HG02981 (cell line): Measurements from ENCODE around the gene DNAJA2.
"Not testable (repeated sequence)": the region's sequence is repeated elsewhere in the genome, so short reads cannot be mapped to it uniquely, and the experiment has no call there.

Experiments
- ATAC-seq: cut with Tn5 transposase; IDR thresholded peaks from one replicate; pipeline ENCODE4 v1.9.1; 2021; ENCODE audit warnings: mild to moderate bottlenecking, moderate library complexity; ENCODE audit not compliant: unreplicated experiment

Gene DNAJA2

GRCh38 chr16:46973207-46973995 is at the start of gene DNAJA2:
TSS of gene DNAJA2 (minus strand) at chr16:46973674. CDS start at chr16:46973572, 102 bp downstream.
- peak; percentile 86 for ATAC-seq

GRCh38 chr16:47019568-47019967 is 46.1 kb upstream of the DNAJA2 start:
- ATAC-seq = no peak

- ATAC-seq = peak; percentile 99
Observed at GRCh38 chr16:47018223-47018891, 44.9 kb upstream of the DNAJA2 start.

- ATAC-seq = no peak
Observed at GRCh38 chr16:47017636-47018035, 44.2 kb upstream of the DNAJA2 start.

GRCh38 chr16:47016700-47017133 is 43.2 kb upstream of the DNAJA2 start:
- ATAC-seq = peak; percentile 42

- ATAC-seq = no peak
Observed at GRCh38 chr16:47013910-47014309, 40.4 kb upstream of the DNAJA2 start.

GRCh38 chr16:47013172-47013571 is 39.7 kb upstream of the DNAJA2 start:
- ATAC-seq = no peak

- ATAC-seq = not testable (repeated sequence)
Observed at GRCh38 chr16:47010812-47011211, 37.3 kb upstream of the DNAJA2 start.

GRCh38 chr16:47008612-47009011 is 35.1 kb upstream of the DNAJA2 start:
- ATAC-seq = no peak

- no peak for ATAC-seq
Observed at GRCh38 chr16:47008174-47008573, 34.7 kb upstream of the DNAJA2 start.

- no peak for ATAC-seq
Observed at GRCh38 chr16:47004652-47005051, 31.2 kb upstream of the DNAJA2 start.

GRCh38 chr16:47000066-47000465 is 26.6 kb upstream of the DNAJA2 start:
- ATAC-seq = not testable (repeated sequence)

GRCh38 chr16:46997844-46998243 is 24.4 kb upstream of the DNAJA2 start:
- no peak for ATAC-seq

GRCh38 chr16:46996952-46997458 is 23.5 kb upstream of the DNAJA2 start:
- no peak for ATAC-seq

GRCh38 chr16:46996391-46996790 is 22.9 kb upstream of the DNAJA2 start:
- no peak for ATAC-seq

- no peak for ATAC-seq
Observed at GRCh38 chr16:46991729-46992704, 18.5 kb upstream of the DNAJA2 start.

- ATAC-seq = no peak
Observed at GRCh38 chr16:46986896-46987295, 13.4 kb upstream of the DNAJA2 start.

- no peak for ATAC-seq
Observed at GRCh38 chr16:46986438-46986837, 13.0 kb upstream of the DNAJA2 start.

GRCh38 chr16:46982335-46982734 is 8.9 kb upstream of the DNAJA2 start:
- ATAC-seq = no peak

- ATAC-seq = no peak
Observed at GRCh38 chr16:46980926-46981325, 7.5 kb upstream of the DNAJA2 start.

- no peak for ATAC-seq
Observed at GRCh38 chr16:46976550-46976949, 3.1 kb upstream of the DNAJA2 start.
